K562 (cell line): Measurements from ENCODE around the gene STON1. TPM values are rescaled to one million over a fixed set of nuclear protein-coding genes. Genes with fewer than 3 reads are reported as not detected.

ENCODE experiments used
- AFF1 ChIP-seq, 2 experiments: fragments of 450-650 bp; IDR thresholded peaks; 2 replicates each; pipeline ENCODE4 v1.6.1; 2018; ENCODE audit warnings: mild to moderate bottlenecking in 2 of 2, low read depth in 1 of 2; ENCODE audit not compliant: partially characterized antibody in 2 of 2
- BCOR ChIP-seq: fragments of 450-650 bp; IDR thresholded peaks from 2 replicates; pipeline ENCODE4 v1.6.1; 2016
- C11orf30 ChIP-seq: fragments of 450-650 bp; IDR thresholded peaks from 2 replicates; pipeline ENCODE4 v1.6.1; 2016; ENCODE audit warnings: low read depth, mild to moderate bottlenecking
- CHD1 ChIP-seq: fragments of 200-600 bp; sonication (generic); IDR thresholded peaks from one replicate; pipeline ENCODE4 v1.6.1; 2012; ENCODE audit warnings: mild to moderate bottlenecking, moderate library complexity, low read length, inconsistent platforms
- FIP1L1 ChIP-seq: fragments of 200-400 bp; formaldehyde crosslinking; IDR thresholded peaks from 2 replicates; pipeline ENCODE4 v1.6.1; 2018; ENCODE audit warnings: mild to moderate bottlenecking, low read depth, low read length; ENCODE audit not compliant: poor library complexity, severe bottlenecking
- HDAC3 ChIP-seq: fragments of 450-650 bp; IDR thresholded peaks from 2 replicates; pipeline ENCODE4 v1.6.1; 2018; ENCODE audit warnings: borderline replicate concordance, mild to moderate bottlenecking, moderate library complexity; ENCODE audit not compliant: partially characterized antibody
- MCM3 ChIP-seq: fragments of 450-650 bp; IDR thresholded peaks from 2 replicates; pipeline ENCODE4 v1.6.1; 2016
- PHTF2 ChIP-seq: fragments of 250-450 bp; sonication (Bioruptor Pico); IDR thresholded peaks from 2 replicates; pipeline ENCODE4 v1.5.0; 2021; ENCODE audit warnings: mild to moderate bottlenecking
- PPARD ChIP-seq: fragments of 250-450 bp; sonication (Bioruptor Pico); IDR thresholded peaks from 2 replicates; pipeline ENCODE4 v1.8.0; 2022; ENCODE audit warnings: inconsistent platforms, mild to moderate bottlenecking, moderate library complexity
- RAD21 ChIP-seq, 2 experiments: fragments of 250-450 bp in 1 of 2; fragments of 450-650 bp in 1 of 2; sonication (Bioruptor Pico) in 1 of 2; formaldehyde crosslinking in 1 of 2; IDR thresholded peaks in 1 of 2; conservative IDR thresholded peaks in 1 of 2; 2 replicates each; pipeline versions ENCODE4 v1.4.0 to v1.8.0; 2020 to 2022; ENCODE audit warnings: mild to moderate bottlenecking in 2 of 2, moderate library complexity in 1 of 2
- TAF15 ChIP-seq: fragments of 200-400 bp; formaldehyde crosslinking; IDR thresholded peaks from 2 replicates; pipeline ENCODE4 v1.6.1; 2017; ENCODE audit warnings: mild to moderate bottlenecking, low read depth, low read length, moderate library complexity
- TGIF2 ChIP-seq: sonication (generic); formaldehyde crosslinking; IDR thresholded peaks from 2 replicates; pipeline ENCODE4 v1.8.1; 2022; ENCODE audit warnings: mild to moderate bottlenecking, missing genetic modification reagents, moderate library complexity
- ZBTB1 ChIP-seq: sonication (generic); formaldehyde crosslinking; IDR thresholded peaks from 2 replicates; pipeline ENCODE4 v1.8.1; 2023; ENCODE audit warnings: missing genetic modification reagents, low read depth, mild to moderate bottlenecking, borderline replicate concordance
- ZNF165 ChIP-seq: fragments of 250-450 bp; sonication (Bioruptor Pico); IDR thresholded peaks from 2 replicates; pipeline ENCODE4 v1.4.0; 2020; ENCODE audit warnings: borderline replicate concordance
- ZNF232 ChIP-seq: sonication (generic); formaldehyde crosslinking; IDR thresholded peaks from 2 replicates; pipeline ENCODE4 v1.8.0; 2022; ENCODE audit warnings: mild to moderate bottlenecking, missing genetic modification reagents
- ZNF41 ChIP-seq: fragments of 250-450 bp; sonication (Bioruptor Pico); conservative IDR thresholded peaks from 2 replicates; pipeline ENCODE4 v1.4.0; 2020; ENCODE audit warnings: mild to moderate bottlenecking
- ZNF655 ChIP-seq: fragments of 250-450 bp; sonication (Bioruptor Pico); IDR thresholded peaks from 2 replicates; pipeline ENCODE4 v1.5.0; 2021
- ZNF696 ChIP-seq: fragments of 250-450 bp; sonication (Bioruptor Pico); conservative IDR thresholded peaks from 2 replicates; pipeline ENCODE4 v1.4.0; 2020; ENCODE audit warnings: mild to moderate bottlenecking, moderate library complexity
- polyA plus RNA-seq, 8 experiments: library from polyadenylated mRNA; depleted of rRNA in 4 of 8; stranded (reverse) in 5 of 8; unstranded in 3 of 8; fragments of >200 nt; fragmentation: Nextera tagmentation in 2 of 8; fragmentation: Illumina TruSeq in 1 of 8; extraction: Ambion mirVana in 2 of 8; extraction: Trizol in 1 of 8; gene quantifications; 2 replicates each; pipeline versions ENCODE4 v1.2.1 to v1.2.3, GENCODE V29; 2011 to 2014; ENCODE audit warnings: inconsistent platforms in 1 of 8, missing spikeins in 1 of 8
- total RNA-seq, 7 experiments: library from RNA; depleted of rRNA in 6 of 7; stranded (reverse); fragments of >200 nt in 6 of 7; fragmentation: Illumina TruSeq in 2 of 7; extraction: Trizol in 2 of 7; gene quantifications; 2 replicates each; pipeline versions ENCODE4 v1.2.1 to v1.2.3, GENCODE V29; 2011 to 2021; ENCODE audit warnings: low replicate concordance in 1 of 7
- TF ChIP-seq, protein P1 (sequence below), 2 experiments: fragments of 250-450 bp in 1 of 2; fragments of 450-650 bp in 1 of 2; sonication (Bioruptor Pico) in 1 of 2; IDR thresholded peaks; 2 replicates each; pipeline versions ENCODE4 v1.6.1 to v1.8.0; 2016 to 2021; ENCODE audit warnings: mild to moderate bottlenecking in 2 of 2, moderate library complexity in 2 of 2, missing compliant biosample characterization in 1 of 2, missing genetic modification characterization in 1 of 2
- TF ChIP-seq, protein P2 (sequence below): fragments of 450-650 bp; formaldehyde crosslinking; conservative IDR thresholded peaks from 2 replicates; pipeline ENCODE4 v1.4.0; 2022; ENCODE audit warnings: mild to moderate bottlenecking, missing genetic modification characterization

STON1 gene
- total and polyA plus RNA-seq, 9 of the 15 experiments (the other 6 are each of a cell fraction or from before 2014, with no cell fraction given) = 0.07 to 1.2 (median 0.55) TPM

DNA sequence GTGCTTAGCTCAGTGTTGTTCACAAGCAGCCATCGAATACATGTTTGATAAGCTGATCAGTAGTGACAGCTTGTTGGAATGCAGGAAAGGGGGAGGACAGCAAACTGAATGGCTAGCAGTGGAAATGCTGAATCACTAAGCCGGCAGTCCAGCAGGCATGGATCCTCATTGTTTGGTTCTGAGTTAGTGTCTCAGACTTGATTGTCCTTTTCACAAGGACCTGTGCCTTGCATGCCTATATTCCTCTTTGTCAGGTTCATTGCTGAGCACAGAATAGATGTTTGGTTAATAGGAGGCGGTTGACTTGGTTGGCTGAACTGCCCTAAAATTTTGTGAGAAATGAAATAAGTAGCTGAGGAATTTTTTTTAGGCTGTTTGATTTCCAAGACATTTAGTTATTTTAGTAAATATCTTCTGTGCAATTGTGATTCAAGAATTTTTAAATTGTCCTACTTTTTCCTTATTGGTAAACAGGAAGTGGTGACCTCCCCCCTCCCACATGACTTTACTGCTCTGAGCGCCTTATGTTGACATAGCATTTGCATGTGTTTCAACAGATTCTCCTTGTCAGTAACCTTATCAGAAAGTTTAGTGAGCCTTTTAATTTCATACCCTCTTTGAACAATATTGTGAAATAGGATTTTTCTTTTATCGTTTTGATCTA, 21.4 kb upstream of the STON1 start (continued):
- TF ChIP-seq TGIF2 (no peak), ZNF41 (CRISPR knock-in tag) (no peak), FIP1L1 (no peak), RAD21 (CRISPR knock-in tag; conservative IDR thresholded peaks at IDR 0.05 in 1 of 2, IDR thresholded peaks at IDR 0.05 in 1 of 2) (0 out of 4 replicates have a peak, but pooled peaks of 1 of the 2 experiments have one; percentile 2), ZNF232 (CRISPR knock-in tag) (no peak), BCOR (no peak), ZBTB1 (CRISPR knock-in tag) (no peak), ZNF696 (CRISPR knock-in tag) (no peak), TAF15 (no peak), C11orf30 (peak; percentile 94), AFF1 (IDR thresholded peaks at IDR 0.05; ENCODE audit: low read depth in 1 of 2, partially characterized antibody in 2 of 2) (no peak), ZNF655 (CRISPR knock-in tag) (no peak), ZNF165 (CRISPR knock-in tag) (no peak), CHD1 (no peak), HDAC3 (peak; percentile 63), PHTF2 (no peak), PPARD (no peak), MCM3 (no peak)
- TF ChIP-seq, protein P1, sequence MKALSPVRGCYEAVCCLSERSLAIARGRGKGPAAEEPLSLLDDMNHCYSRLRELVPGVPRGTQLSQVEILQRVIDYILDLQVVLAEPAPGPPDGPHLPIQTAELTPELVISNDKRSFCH (CRISPR knock-in tag; IDR thresholded peaks at IDR 0.05) = no peak
- TF ChIP-seq, protein P1 (tag; IDR thresholded peaks at IDR 0.05) = peak; percentile 68; the same call in 1 of the 2 replicates
- TF ChIP-seq, protein P2, sequence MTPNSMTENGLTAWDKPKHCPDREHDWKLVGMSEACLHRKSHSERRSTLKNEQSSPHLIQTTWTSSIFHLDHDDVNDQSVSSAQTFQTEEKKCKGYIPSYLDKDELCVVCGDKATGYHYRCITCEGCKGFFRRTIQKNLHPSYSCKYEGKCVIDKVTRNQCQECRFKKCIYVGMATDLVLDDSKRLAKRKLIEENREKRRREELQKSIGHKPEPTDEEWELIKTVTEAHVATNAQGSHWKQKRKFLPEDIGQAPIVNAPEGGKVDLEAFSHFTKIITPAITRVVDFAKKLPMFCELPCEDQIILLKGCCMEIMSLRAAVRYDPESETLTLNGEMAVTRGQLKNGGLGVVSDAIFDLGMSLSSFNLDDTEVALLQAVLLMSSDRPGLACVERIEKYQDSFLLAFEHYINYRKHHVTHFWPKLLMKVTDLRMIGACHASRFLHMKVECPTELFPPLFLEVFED (CRISPR knock-in tag) = no peak
